Activated CD8-positive, alpha-beta memory T cell treated with anti-CD3 and anti-CD28 coated beads for 24 hours (primary cell): ENCODE results near the gene KCNK16.
"Not testable (repeated sequence)": the region's sequence is repeated elsewhere in the genome, so short reads cannot be mapped to it uniquely, and the experiment has no call there.

Experiments used
- DNase-seq: peaks from one replicate; pipeline ENCODE4 v3.0.0-alpha.2; 2020

Gene KCNK16

DNA sequence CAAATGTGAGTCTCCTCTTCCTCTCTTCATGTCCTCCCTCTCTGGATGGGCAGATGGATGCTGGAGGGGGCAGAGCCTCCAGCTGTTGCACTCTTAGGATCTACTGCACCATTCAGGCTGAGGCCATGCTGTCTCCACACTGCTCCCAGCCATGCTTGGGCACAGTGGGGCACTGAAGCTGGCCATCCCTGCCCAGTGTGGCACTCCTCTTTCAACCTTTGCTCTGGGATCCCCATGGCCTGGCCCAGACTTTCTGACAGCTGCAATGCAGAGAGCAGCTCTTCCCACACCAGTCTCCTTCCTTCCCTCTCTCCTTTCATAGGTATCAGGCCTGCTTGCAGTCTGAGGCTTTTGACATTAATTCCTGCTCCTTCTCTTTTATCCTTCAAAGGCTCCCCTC lies 17.6 kb downstream of the KCNK16 start:
- no peak for DNase-seq

GRCh38 chr6:39303425-39304153 lies 18.9 kb downstream of the KCNK16 start:
- DNase-seq, result no peak

GRCh38 chr6:39302669-39303424 lies 19.7 kb downstream of the KCNK16 start:
- peak; percentile 96 for DNase-seq

GRCh38 chr6:39302011-39302410 lies 20.5 kb downstream of the KCNK16 start:
- no peak for DNase-seq

GRCh38 chr6:39301606-39302005 lies 20.9 kb downstream of the KCNK16 start:
- DNase-seq, result no peak

- no peak for DNase-seq
Observed at GRCh38 chr6:39300739-39301138, 21.8 kb downstream of the KCNK16 start.

DNA sequence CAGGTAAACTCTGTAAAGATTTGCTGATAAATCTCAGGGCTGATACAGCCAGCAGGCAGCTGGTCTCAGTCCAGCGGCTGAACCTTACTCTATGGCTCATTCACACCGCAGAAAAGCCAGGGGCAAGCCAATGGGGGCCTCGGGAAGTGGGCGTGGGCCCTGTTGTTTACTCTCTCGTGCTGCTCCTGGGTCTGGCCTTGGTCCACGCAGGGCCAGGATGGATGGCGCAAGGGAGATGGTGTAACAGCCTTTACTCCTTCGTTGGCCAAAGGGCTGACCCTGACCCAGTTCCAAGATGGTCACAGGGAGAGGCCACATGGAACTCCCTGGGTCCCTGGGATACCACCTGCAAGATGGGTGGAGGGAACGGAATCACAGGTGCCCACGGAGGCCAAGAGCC lies 24.4 kb downstream of the KCNK16 start:
- no peak for DNase-seq

GRCh38 chr6:39296745-39297640 lies 25.5 kb downstream of the KCNK16 start:
- no peak for DNase-seq

DNA sequence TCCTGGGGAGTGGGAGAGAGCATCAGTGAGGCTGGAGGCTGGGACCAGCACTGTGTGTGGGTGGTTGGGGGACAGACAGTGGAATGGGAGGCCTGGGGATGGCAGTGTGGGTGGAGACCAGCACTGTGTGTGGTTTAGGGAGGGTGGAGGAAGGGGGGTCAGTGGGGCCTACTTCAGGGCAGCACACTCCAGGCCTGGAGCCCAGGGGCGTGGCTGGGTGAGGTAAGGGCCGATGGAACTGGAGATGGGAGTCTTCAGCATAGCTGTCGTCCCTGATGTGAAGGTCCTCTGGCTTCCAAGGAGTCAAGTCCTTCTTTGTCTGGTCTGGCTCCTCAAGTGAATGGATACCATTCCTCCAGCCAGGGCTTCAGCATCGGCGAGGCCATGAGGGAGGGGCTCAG lies 26.9 kb downstream of the KCNK16 start:
- DNase-seq, result no peak

GRCh38 chr6:39294899-39295298 lies 27.6 kb downstream of the KCNK16 start:
- no peak for DNase-seq

DNA sequence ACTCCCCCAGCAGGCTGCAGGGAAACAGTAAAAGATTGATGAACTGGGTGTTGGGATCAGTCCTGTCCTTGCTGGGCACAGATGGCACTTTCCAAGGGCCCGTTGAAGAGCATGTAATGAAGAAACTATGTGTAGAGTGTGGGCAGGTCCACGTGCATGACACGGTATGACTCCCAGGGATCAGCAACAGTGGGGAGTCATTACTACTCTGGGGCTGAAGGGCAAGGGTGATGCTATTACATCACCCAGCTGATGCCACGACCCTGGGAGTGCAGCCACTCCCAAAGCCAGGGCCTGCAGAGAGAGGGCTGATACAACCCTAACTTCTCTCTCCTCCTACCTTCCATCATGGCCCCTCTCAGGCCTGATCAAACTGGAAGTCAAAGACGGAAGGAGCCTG lies 28.4 kb downstream of the KCNK16 start:
- DNase-seq, result no peak

DNA sequence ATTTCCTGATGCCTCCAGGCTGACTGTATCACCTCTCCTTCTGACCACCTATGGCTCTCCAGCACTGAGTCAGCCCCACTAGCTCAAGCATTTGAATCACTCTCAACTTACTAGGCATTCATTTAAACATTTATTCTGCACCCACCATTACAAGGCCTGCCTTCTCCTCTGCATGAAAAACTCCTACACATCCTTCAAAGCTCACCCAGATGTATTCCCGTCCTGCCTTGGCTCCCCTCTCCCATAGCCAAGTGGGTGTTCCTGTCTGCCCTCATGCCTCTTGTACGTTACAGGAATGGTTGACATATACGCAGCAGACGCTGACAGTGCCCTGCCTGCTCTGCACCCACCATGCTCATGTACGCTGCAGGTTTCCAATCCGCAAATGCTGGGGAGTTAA lies 29.9 kb downstream of the KCNK16 start:
- no peak for DNase-seq

- no peak for DNase-seq
Observed at GRCh38 chr6:39289490-39289889, 33.0 kb downstream of the KCNK16 start.

GRCh38 chr6:39287601-39288000 lies 34.9 kb downstream of the KCNK16 start:
- no peak for DNase-seq

- DNase-seq, result not testable (repeated sequence)
Observed at GRCh38 chr6:39286596-39286995, 35.9 kb downstream of the KCNK16 start.

- no peak for DNase-seq
Observed at GRCh38 chr6:39282774-39283173, 39.7 kb downstream of the KCNK16 start.

- no peak for DNase-seq
Observed at GRCh38 chr6:39281312-39281980, 41.1 kb downstream of the KCNK16 start.

- DNase-seq, result no peak
Observed at GRCh38 chr6:39280247-39280731, 42.2 kb downstream of the KCNK16 start.

GRCh38 chr6:39279539-39279938 lies 43.0 kb downstream of the KCNK16 start:
- DNase-seq, result no peak

GRCh38 chr6:39276379-39276995 lies 46.0 kb downstream of the KCNK16 start:
- DNase-seq, result no peak

GRCh38 chr6:39274903-39275302 lies 47.6 kb downstream of the KCNK16 start:
- DNase-seq, result no peak

DNA sequence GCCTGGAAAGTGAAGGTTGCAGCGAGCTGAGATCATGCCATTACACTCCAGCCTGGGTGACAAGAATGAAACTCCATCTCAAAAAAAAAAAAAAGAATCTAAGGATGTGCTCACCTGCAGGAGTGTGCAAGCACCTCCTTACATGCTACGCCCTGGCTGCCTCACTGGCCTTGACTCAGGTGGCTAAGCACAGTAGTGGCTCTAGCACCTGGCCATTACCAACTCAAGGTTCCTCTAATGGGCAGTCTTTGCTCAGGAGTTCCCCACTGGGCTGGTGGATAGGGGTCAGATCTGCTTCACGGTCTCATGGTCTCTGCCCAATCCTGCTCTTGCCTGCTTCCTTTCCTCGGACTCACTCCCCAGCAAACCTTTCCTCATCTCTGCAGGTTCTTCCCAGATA lies 48.0 kb downstream of the KCNK16 start:
- no peak for DNase-seq
